ENCODE measurements around the gene ST6GALNAC5. TPM values are rescaled to one million over a fixed set of nuclear protein-coding genes. Genes with fewer than 3 reads are reported as not detected.

The ST6GALNAC5 gene
- total RNA-seq, 3 donors from 2014 or later: 0.38 to 3.8 (median 1.3) TPM

- TF ChIP-seq CTCF (IDR thresholded peaks at IDR 0.05): no peak
Measured at GRCh38 chr1:76868154-76868882, 1.0 kb downstream of the ST6GALNAC5 start.

GRCh38 chr1:76868916-76869315, 1.6 kb downstream of the ST6GALNAC5 start:
- no peak for ATAC-seq
- H3K4me3 ChIP-seq: no peak overlapping the region
- intact Hi-C loops (cut with DNase I, micrococcal nuclease): no loop called here
- TF ChIP-seq CTCF (IDR thresholded peaks at IDR 0.05): no peak
- no peaks in the 10 kb centered on the region for H3K4me1 ChIP-seq (ENCODE audit: low read depth)
- no peaks in the 10 kb centered on the region for H3K36me3 ChIP-seq (ENCODE audit: low read depth)
- no peaks in the 10 kb centered on the region for H3K9me3 ChIP-seq
- DNase-seq: peak in 1 of 3 donors; percentile 45

More at GRCh38 chr1:76868154-76868882, 1.0 kb downstream of the ST6GALNAC5 start:
- H3K9me3 ChIP-seq: no peaks in the 10 kb centered on the region
- no peak overlapping the region for H3K4me3 ChIP-seq
- no peaks in the 10 kb centered on the region for H3K4me1 ChIP-seq (ENCODE audit: low read depth)
- DNase-seq: peak in 1 of 3 donors; percentile 38
- peak; percentile 56 for ATAC-seq
- intact Hi-C loops (cut with DNase I, micrococcal nuclease): no loop called here
- H3K36me3 ChIP-seq (ENCODE audit: low read depth): no peaks in the 10 kb centered on the region

- H3K36me3 ChIP-seq (ENCODE audit: low read depth): no peaks in the 10 kb centered on the region
- no peaks in the 10 kb centered on the region for H3K9me3 ChIP-seq
- DNase-seq (no peak), ATAC-seq (no peak)
- TF ChIP-seq CTCF (IDR thresholded peaks at IDR 0.05): no peak
- H3K4me1 ChIP-seq (ENCODE audit: low read depth): no peaks in the 10 kb centered on the region
- intact Hi-C loops (cut with DNase I, micrococcal nuclease): no loop called here
- no peak overlapping the region for H3K4me3 ChIP-seq
Measured at GRCh38 chr1:76870037-76870436, 2.8 kb downstream of the ST6GALNAC5 start.

GRCh38 chr1:76871355-76871974, 4.2 kb downstream of the ST6GALNAC5 start:
- intact Hi-C loops (cut with DNase I, micrococcal nuclease): no loop called here
- ATAC-seq: no peak

DNA sequence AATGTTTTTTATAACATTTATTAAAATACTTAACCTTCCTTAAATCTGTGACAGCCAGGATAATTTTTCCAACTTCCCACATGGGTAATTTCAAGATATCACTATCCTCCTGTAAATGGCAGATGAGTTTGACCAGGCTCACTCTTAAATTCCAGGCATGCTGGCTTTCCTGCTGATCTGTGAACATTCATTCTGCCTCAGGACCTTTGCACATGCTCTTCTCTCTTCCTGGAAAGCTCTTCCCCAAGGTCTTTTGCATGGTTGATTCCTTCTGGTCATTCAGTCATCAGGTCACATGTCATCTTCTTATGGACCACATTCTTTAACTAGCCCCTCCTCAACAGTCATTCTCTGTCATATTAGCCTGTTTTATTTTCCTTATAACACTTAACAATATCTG, 5.7 kb downstream of the ST6GALNAC5 start:
- intact Hi-C loops (cut with DNase I, micrococcal nuclease): no loop called here
- no peak for DNase-seq
- Histone ChIP-seq H3K9me3 (no peaks in the 10 kb centered on the region), H3K4me3 (no peak overlapping the region), H3K4me1 (ENCODE audit: low read depth) (no peaks in the 10 kb centered on the region), H3K36me3 (ENCODE audit: low read depth) (no peaks in the 10 kb centered on the region)
- no peak for TF ChIP-seq CTCF (IDR thresholded peaks at IDR 0.05)
- ATAC-seq: no peak

More at GRCh38 chr1:76871355-76871974, 4.2 kb downstream of the ST6GALNAC5 start:
- no peak for DNase-seq
- no peak for TF ChIP-seq CTCF (IDR thresholded peaks at IDR 0.05)
- Histone ChIP-seq H3K36me3 (ENCODE audit: low read depth) (no peaks in the 10 kb centered on the region), H3K4me1 (ENCODE audit: low read depth) (no peaks in the 10 kb centered on the region), H3K4me3 (no peak overlapping the region), H3K9me3 (no peaks in the 10 kb centered on the region)

All from mucosa of descending colon (tissue), 3 donors.